GM12892 (cell line): ENCODE measurements around the gene SH2D7.

ENCODE experiments used
- POLR2A ChIP-seq: IDR thresholded peaks from 2 replicates; pipeline ENCODE4 v1.6.1; 2011; ENCODE audit warnings: low read depth, low read length, control low read depth
- POLR2AphosphoS5 ChIP-seq: IDR thresholded peaks from 2 replicates; pipeline ENCODE4 v1.6.1; 2011; ENCODE audit warnings: low read depth, low read length, control low read depth
- TAF1 ChIP-seq: IDR thresholded peaks from 2 replicates; pipeline ENCODE4 v1.6.1; 2011; ENCODE audit warnings: low read depth, mild to moderate bottlenecking, control low read depth, low read length, borderline replicate concordance

GRCh38 chr15:78052001-78052401 lies 40.4 kb upstream of the SH2D7 start:
- TF ChIP-seq POLR2A (no peak), POLR2AphosphoS5 (no peak), TAF1 (no peak)
